H1 (cell line): ENCODE results near the gene GRM5. TPM values are rescaled to one million over a fixed set of nuclear protein-coding genes. Genes with fewer than 3 reads are reported as not detected.

Source experiments
- CTCF ChIA-PET: fragments of 300-600 bp; sonication (Branson Sonifier 250); formaldehyde crosslinking; loops from one replicate; lab custom pipeline; 2021; ENCODE audit not compliant: partially characterized antibody; lab: Charles Lee
- POLR2A ChIA-PET: fragments of 300-600 bp; sonication (Branson Sonifier 250); formaldehyde crosslinking; loops from one replicate; lab custom pipeline; 2021; ENCODE audit warnings: inconsistent platforms; ENCODE audit not compliant: partially characterized antibody; lab: Charles Lee
- DNase-seq, 2 experiments: peaks; one replicate each; pipeline versions ENCODE4 v3.0.0 to v3.0.0-alpha.2; 2010 to 2022; ENCODE audit warnings: low spot score in 2 of 2, low read depth in 1 of 2, mixed read lengths in 1 of 2
- FAIRE-seq: peaks from 2 replicates; lab custom pipeline; 2011; peaks lifted over from hg19 to GRCh38; lab: Jason Lieb, UNC
- H2AFZ ChIP-seq: 2 replicates; pipeline ENCODE4 v1.8.1; 2012; ENCODE audit warnings: low read length, inconsistent platforms
- H2AK5ac ChIP-seq: 2 replicates; pipeline ENCODE4 v1.6.1; 2013; ENCODE audit warnings: low read depth, low read length
- H2BK120ac ChIP-seq: replicated peaks from 2 replicates; pipeline ENCODE3; 2013; ENCODE audit warnings: low read depth, low read length, inconsistent platforms
- H2BK12ac ChIP-seq: 2 replicates; pipeline ENCODE4 v1.6.1; 2013; ENCODE audit warnings: low read depth, low read length
- H2BK15ac ChIP-seq: 2 replicates; pipeline ENCODE4 v1.6.1; 2013; ENCODE audit warnings: low read length
- H2BK20ac ChIP-seq: 2 replicates; pipeline ENCODE4 v1.6.1; 2013; ENCODE audit warnings: low read length
- H2BK5ac ChIP-seq: 2 replicates; pipeline ENCODE4 v1.6.1; 2013; ENCODE audit warnings: low read depth, low read length
- H3K14ac ChIP-seq: 2 replicates; pipeline ENCODE4 v1.6.1; 2013; ENCODE audit warnings: inconsistent platforms; ENCODE audit not compliant: insufficient read length
- H3K18ac ChIP-seq: 2 replicates; pipeline ENCODE4 v1.6.1; 2013; ENCODE audit warnings: low read length; ENCODE audit errors: extremely low read depth
- H3K23ac ChIP-seq: 2 replicates; pipeline ENCODE4 v1.6.1; 2013; ENCODE audit warnings: inconsistent platforms; ENCODE audit not compliant: insufficient read length
- H3K23me2 ChIP-seq: 2 replicates; pipeline ENCODE4 v1.6.1; 2013; ENCODE audit warnings: low read depth, low read length
- H3K27ac ChIP-seq: 2 replicates; pipeline ENCODE4 v1.6.1; 2011; ENCODE audit warnings: low read depth, low read length, inconsistent platforms
- H3K27me3 ChIP-seq, 4 experiments: replicated peaks in 1 of 4; 1 replicate in 1 of 4; 2 replicates in 3 of 4; pipeline versions ENCODE4 v1.6.1 to v1.8.1; 2011 to 2013; ENCODE audit warnings: low read length in 3 of 4, mild to moderate bottlenecking in 3 of 4, inconsistent platforms in 2 of 4, mixed read lengths in 2 of 4, moderate library complexity in 1 of 4; ENCODE audit not compliant: control insufficient read depth in 3 of 4, insufficient read depth in 3 of 4; ENCODE audit errors: extremely low read depth in 1 of 4
- H3K36me3 ChIP-seq, 4 experiments: 2 replicates each; pipeline versions ENCODE4 v1.6.1 to v1.8.1; 2011 to 2013; ENCODE audit warnings: mild to moderate bottlenecking in 4 of 4, low read length in 3 of 4, moderate library complexity in 2 of 4, control low read depth in 1 of 4, inconsistent platforms in 1 of 4; ENCODE audit not compliant: insufficient read depth in 4 of 4, control insufficient read depth in 2 of 4
- H3K4ac ChIP-seq: replicated peaks from 2 replicates; pipeline ENCODE3; 2013; ENCODE audit warnings: low read length, low read depth, mixed read lengths, inconsistent platforms; ENCODE audit not compliant: insufficient read length
- H3K4me1 ChIP-seq, 4 experiments: replicated peaks in 1 of 4; 1 replicate in 1 of 4; 2 replicates in 3 of 4; pipeline versions ENCODE4 v1.6.1 to v1.8.1; 2011 to 2013; ENCODE audit warnings: low read length in 3 of 4, inconsistent platforms in 2 of 4, mixed read lengths in 1 of 4; ENCODE audit not compliant: insufficient read depth in 4 of 4, control insufficient read depth in 3 of 4
- H3K4me2 ChIP-seq, 2 experiments: 2 replicates each; pipeline versions ENCODE4 v1.6.1 to v1.8.1; 2011 to 2013; ENCODE audit warnings: low read depth in 2 of 2, low read length in 2 of 2, control low read depth in 1 of 2, inconsistent platforms in 1 of 2, mild to moderate bottlenecking in 1 of 2; ENCODE audit not compliant: insufficient read depth in 1 of 2
- H3K4me3 ChIP-seq, 4 experiments: fragments of 200-600, 300-600 bp in 1 of 4; sonication (generic), shearing (Covaris generic), sonication (Bioruptor Twin) in 1 of 4; 2 replicates each; pipeline versions ENCODE4 v1.5.1 to v1.8.1; 2011 to 2016; ENCODE audit warnings: low read length in 4 of 4, low read depth in 3 of 4, control low read depth in 2 of 4, inconsistent platforms in 2 of 4, mild to moderate bottlenecking in 2 of 4, mixed read lengths in 1 of 4, moderate library complexity in 1 of 4; ENCODE audit not compliant: insufficient read depth in 2 of 4; ENCODE audit errors: extremely low read depth in 1 of 4
- H3K56ac ChIP-seq: replicated peaks from 2 replicates; pipeline ENCODE3; 2013; ENCODE audit warnings: low read depth, mild to moderate bottlenecking, mixed read lengths, low read length, inconsistent platforms; ENCODE audit not compliant: insufficient read length
- H3K79me1 ChIP-seq: 2 replicates; pipeline ENCODE4 v1.6.1; 2013; ENCODE audit warnings: low read depth, low read length, control low read depth
- H3K79me2 ChIP-seq, 2 experiments: 2 replicates each; pipeline versions ENCODE4 v1.6.1 to v1.8.1; 2012 to 2013; ENCODE audit warnings: low read length in 2 of 2, mild to moderate bottlenecking in 2 of 2, inconsistent platforms in 1 of 2; ENCODE audit not compliant: insufficient read depth in 2 of 2, control insufficient read depth in 1 of 2
- H3K9ac ChIP-seq, 4 experiments: replicated peaks in 1 of 4; 1 replicate in 1 of 4; 2 replicates in 3 of 4; pipeline versions ENCODE4 v1.6.1 to v1.8.1; 2011 to 2013; ENCODE audit warnings: low read depth in 3 of 4, low read length in 3 of 4, control low read depth in 2 of 4, mild to moderate bottlenecking in 2 of 4, moderate library complexity in 2 of 4, inconsistent platforms in 1 of 4; ENCODE audit errors: extremely low read depth in 1 of 4
- H3K9me3 ChIP-seq, 2 experiments: 2 replicates each; pipeline versions ENCODE4 v1.6.1 to v1.8.1; 2012 to 2013; ENCODE audit warnings: mild to moderate bottlenecking in 2 of 2, moderate library complexity in 2 of 2, control low read depth in 1 of 2, inconsistent platforms in 1 of 2, low read depth in 1 of 2, low read length in 1 of 2, mixed read lengths in 1 of 2; ENCODE audit not compliant: insufficient read depth in 2 of 2
- H4K20me1 ChIP-seq, 2 experiments: replicated peaks in 1 of 2; 2 replicates each; pipeline versions ENCODE3 to v1.8.1; 2011 to 2013; ENCODE audit warnings: inconsistent platforms in 2 of 2, low read length in 2 of 2, mild to moderate bottlenecking in 1 of 2; ENCODE audit not compliant: insufficient read depth in 2 of 2, control insufficient read depth in 1 of 2
- H4K5ac ChIP-seq: 2 replicates; pipeline ENCODE4 v1.6.1; 2013; ENCODE audit warnings: low read length, low read depth, mixed read lengths, inconsistent platforms; ENCODE audit not compliant: insufficient read length
- H4K8ac ChIP-seq: 2 replicates; pipeline ENCODE4 v1.8.0; 2013; ENCODE audit warnings: mild to moderate bottlenecking, moderate library complexity, low read length, inconsistent platforms; ENCODE audit not compliant: insufficient read depth; ENCODE audit errors: extremely low read depth
- H4K91ac ChIP-seq: replicated peaks from 2 replicates; pipeline ENCODE3; 2013; ENCODE audit warnings: low read length, mixed read lengths, inconsistent platforms; ENCODE audit not compliant: insufficient read length
- BACH1 ChIP-seq: IDR thresholded peaks from 2 replicates; pipeline ENCODE4 v1.6.1; 2012; ENCODE audit warnings: low read length, improper control_type of control experiment
- WGBS, 2 experiments: shearing (Covaris generic) in 1 of 2; methylation state at CpG; one replicate each; pipeline versions ENCODE4 v1.1.6 to v1.1.7; 2013 to 2015; ENCODE audit warnings: low lambda C conversion rate in 2 of 2, mixed read lengths in 2 of 2, inconsistent platforms in 1 of 2, low coverage in 1 of 2, missing lambda C conversion rate in 1 of 2; ENCODE audit not compliant: insufficient replicate concordance in 2 of 2, insufficient coverage in 1 of 2, insufficient read length in 1 of 2; ENCODE audit errors: extremely low coverage in 1 of 2, missing lambda C conversion rate in 1 of 2; 5-methylcytosine and 5-hydroxymethylcytosine counted together
- polyA plus RNA-seq, 7 experiments: library from polyadenylated mRNA; depleted of rRNA in 3 of 7; stranded (reverse) in 5 of 7; unstranded in 2 of 7; fragments of >200 nt in 5 of 7; fragments of 200-250 nt in 2 of 7; gene quantifications; 1 replicate in 5 of 7; 2 replicates in 1 of 7; 4 replicates in 1 of 7; pipeline versions ENCODE4 v1.2.1 to v1.2.3, GENCODE V29; 2011 to 2013; ENCODE audit warnings: missing spikeins in 2 of 7, mixed read lengths in 2 of 7
- small RNA-seq: library from polyadenylated mRNA; stranded (forward); fragments of <200 nt; extraction: miRNeasy Mini kit (QIAGEN cat#:217004); gene quantifications from one replicate; pipeline ENCODE3, GENCODE V24; 2013; ENCODE audit not compliant: insufficient read depth
- total RNA-seq: library from RNA; stranded (reverse); fragmentation: NEBNext Ultra II Directional; extraction: Animal tissue kit (Norgen Biotek cat#: 25700); gene quantifications from 2 replicates; pipeline ENCODE4 v1.2.1, GENCODE V29; 2021

GRM5 gene
- total and polyA plus RNA-seq, 2 of the 8 experiments (the other 6 are each of a cell fraction or from before 2014, with no cell fraction given) = 0.15 to 0.43 TPM

- Histone ChIP-seq H3K36me3 (no peaks in the 10 kb centered on the region), H2BK5ac (no peak overlapping the region), H3K23me2 (no peaks in the 10 kb centered on the region), H3K9ac (no peak overlapping the region), H3K79me2 (no peaks in the 10 kb centered on the region), H3K18ac (no peak overlapping the region), H3K4me1 (peaks cover 0 to 4% (median 0%) of the 10 kb centered on the region in 4 experiments; a peak in 2 of 7 replicates), H3K4me3 (no peak overlapping the region), H2AFZ (no peak overlapping the region), H3K56ac (no peak overlapping the region), H4K20me1 (no peaks in the 10 kb centered on the region), H2BK20ac (no peak overlapping the region), H3K27ac (no peak overlapping the region), H2BK12ac (no peak overlapping the region), H4K91ac (no peak overlapping the region), H3K4ac (no peak overlapping the region), H2AK5ac (no peak overlapping the region), H3K27me3 (no peaks in the 10 kb centered on the region), H3K14ac (no peak overlapping the region), H3K79me1 (no peaks in the 10 kb centered on the region), H3K9me3 (no peaks in the 10 kb centered on the region), H3K4me2 (no peak overlapping the region), H4K8ac (no peak overlapping the region), H4K5ac (no peak overlapping the region), H2BK15ac (no peak overlapping the region), H3K23ac (no peak overlapping the region), H2BK120ac (no peak overlapping the region)
- POLR2A ChIA-PET = no interaction called here
- no peak for TF ChIP-seq BACH1
- CTCF ChIA-PET = interaction anchor here (1.2 kb wide), 1 partner anchor 30 kb away, joined by 3 read pairs; no protein-coding TSS in a partner anchor
- no peak for DNase-seq
- FAIRE-seq = no peak
- WGBS, 2 experiments = 94% methylated on average over 3 of the region's 3 CpGs; no CpG with 5 or more reads in 1 of the 2 experiments
Observed at GRCh38 chr11:88454881-88455280, 610.9 kb downstream of the GRM5 start.

Small RNA genes lying within 50 kb of the gene (small RNA-seq; reads per million reads assigned to genes)
- not detected for gene RNU6-16P

Other genes with a start within 250 kb of the GRM5 start
- not detected in 2 replicates for gene TYR, start 111.9 kb upstream of the GRM5 start, total RNA-seq
- gene TYR, start 111.9 kb upstream of the GRM5 start, polyA plus RNA-seq (2011; rRNA removed) = not detected in 2 replicates